Mononuclear cell (primary cell): ENCODE results near the gene CTSZ. TPM values are rescaled to one million over a fixed set of nuclear protein-coding genes. Genes with fewer than 3 reads are reported as not detected.
A peak's percentile ranks its signal among the peaks of the same experiment; 100 is the strongest.

Experiments
- H3K27me3 ChIP-seq: 2 replicates; pipeline ENCODE4 v1.6.0; 2011; ENCODE audit warnings: low read length, control low read depth; ENCODE audit not compliant: insufficient read depth
- H3K4me1 ChIP-seq: 2 replicates; pipeline ENCODE4 v1.5.1; 2011; ENCODE audit warnings: mild to moderate bottlenecking, low read length, control low read depth; ENCODE audit not compliant: insufficient read depth
- H3K4me3 ChIP-seq: 2 replicates; pipeline ENCODE4 v1.5.1; 2011; ENCODE audit warnings: mild to moderate bottlenecking, low read length, moderate library complexity
- H3K9me3 ChIP-seq: 2 replicates; pipeline ENCODE4 v1.5.1; 2011; ENCODE audit warnings: low read depth, mild to moderate bottlenecking, control low read depth, low read length
- total RNA-seq: library from RNA; depleted of rRNA; stranded (reverse); fragments of >200 nt; gene quantifications from one replicate; pipeline ENCODE4 v1.2.3, GENCODE V29; 2012

The CTSZ gene
- total RNA-seq, 1 donor = 184 TPM

DNA sequence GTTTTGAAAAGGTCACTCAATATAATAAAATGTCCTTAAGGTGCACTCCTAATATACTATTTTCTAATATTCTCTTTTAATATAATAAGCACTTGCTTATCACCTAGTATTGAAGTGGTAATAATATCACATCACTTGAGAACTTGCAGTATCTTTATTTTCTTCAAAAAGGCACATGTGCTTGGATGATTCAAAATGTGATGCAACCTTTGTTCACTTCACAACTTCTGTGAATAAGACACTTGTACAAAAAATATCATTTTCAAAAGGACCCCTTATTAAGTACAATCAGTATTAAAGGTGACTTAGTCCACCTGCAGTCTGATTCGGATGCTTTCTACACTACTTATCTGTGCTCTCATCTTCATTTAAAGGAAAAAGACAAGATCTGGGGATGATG is 32.2 kb upstream of the CTSZ start:
- Histone ChIP-seq H3K9me3 (no peaks in the 10 kb centered on the region), H3K4me1 (peaks cover 39% of the 10 kb centered on the region), H3K4me3 (no peak overlapping the region), H3K27me3 (no peaks in the 10 kb centered on the region)

DNA sequence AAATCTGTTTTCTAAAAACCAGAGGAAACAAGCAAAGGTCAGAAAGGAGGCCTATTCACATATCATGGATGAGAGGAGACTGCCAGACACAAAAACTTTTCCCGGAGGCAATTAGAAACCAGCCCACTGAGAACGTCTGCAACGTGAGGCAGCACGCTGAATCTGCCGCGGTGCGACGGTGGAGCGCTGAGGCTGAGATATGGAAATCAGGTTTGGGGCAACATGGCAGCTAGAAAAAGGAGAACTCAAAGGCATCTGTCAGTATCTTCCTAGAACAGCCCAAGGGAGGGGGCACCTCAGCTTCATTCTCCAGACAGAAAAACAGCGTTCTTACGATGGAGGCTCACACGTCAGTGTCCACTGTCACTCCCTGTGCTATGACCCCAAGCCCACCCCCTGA is 30.3 kb upstream of the CTSZ start:
- no peaks in the 10 kb centered on the region for H3K9me3 ChIP-seq
- H3K4me1 ChIP-seq = peaks cover 32% of the 10 kb centered on the region
- no peak overlapping the region for H3K4me3 ChIP-seq
- H3K27me3 ChIP-seq = no peaks in the 10 kb centered on the region

DNA sequence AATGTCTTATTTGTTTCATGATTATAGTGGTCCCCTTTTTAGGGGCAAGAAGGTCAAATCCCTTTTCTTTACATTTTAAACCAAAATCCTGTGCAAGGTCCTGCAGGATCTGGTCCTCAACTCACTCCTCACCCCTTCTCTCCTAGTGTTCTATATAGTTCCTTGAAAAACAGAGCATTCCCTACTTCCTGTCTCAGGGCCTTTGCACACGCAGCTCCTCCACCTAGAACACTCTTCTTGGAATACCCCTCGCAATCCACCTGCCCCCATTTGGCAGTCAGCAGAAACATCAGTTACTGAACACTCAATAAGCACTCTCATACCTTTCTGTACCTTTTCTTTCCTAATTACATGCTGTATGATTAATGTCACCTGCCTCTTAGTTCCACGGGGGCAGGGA is 28.3 kb upstream of the CTSZ start:
- H3K4me3 ChIP-seq = no peak overlapping the region
- peaks cover 26% of the 10 kb centered on the region for H3K4me1 ChIP-seq
- H3K9me3 ChIP-seq = no peaks in the 10 kb centered on the region
- no peaks in the 10 kb centered on the region for H3K27me3 ChIP-seq

DNA sequence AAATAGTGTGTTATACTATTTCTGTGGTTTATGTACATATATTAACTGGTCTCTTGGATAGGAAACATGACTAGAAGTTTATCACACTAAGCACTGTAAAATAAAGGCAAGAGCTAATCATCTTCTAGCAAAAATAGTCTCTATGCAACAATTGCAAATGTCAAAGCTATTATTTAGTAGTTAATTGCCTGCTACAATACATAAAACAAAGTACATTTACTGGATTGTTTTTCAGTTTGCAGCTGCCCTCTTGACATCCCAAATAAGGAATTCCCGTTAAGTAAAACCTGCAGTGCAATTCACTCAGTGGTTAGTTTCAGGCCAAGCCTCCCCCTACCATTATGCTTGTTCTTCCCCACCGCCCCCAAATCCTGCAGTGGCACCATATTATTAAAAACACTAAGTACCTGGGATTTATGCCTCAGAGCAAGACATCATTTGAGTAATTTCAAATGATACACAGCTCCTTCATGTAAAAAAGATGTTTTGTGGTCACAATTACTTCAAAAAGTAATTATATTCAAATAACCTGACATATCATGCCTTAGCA is 26.6 kb upstream of the CTSZ start:
- Histone ChIP-seq H3K4me1 (peaks cover 28% of the 10 kb centered on the region), H3K9me3 (no peaks in the 10 kb centered on the region), H3K27me3 (no peaks in the 10 kb centered on the region), H3K4me3 (no peak overlapping the region)

DNA sequence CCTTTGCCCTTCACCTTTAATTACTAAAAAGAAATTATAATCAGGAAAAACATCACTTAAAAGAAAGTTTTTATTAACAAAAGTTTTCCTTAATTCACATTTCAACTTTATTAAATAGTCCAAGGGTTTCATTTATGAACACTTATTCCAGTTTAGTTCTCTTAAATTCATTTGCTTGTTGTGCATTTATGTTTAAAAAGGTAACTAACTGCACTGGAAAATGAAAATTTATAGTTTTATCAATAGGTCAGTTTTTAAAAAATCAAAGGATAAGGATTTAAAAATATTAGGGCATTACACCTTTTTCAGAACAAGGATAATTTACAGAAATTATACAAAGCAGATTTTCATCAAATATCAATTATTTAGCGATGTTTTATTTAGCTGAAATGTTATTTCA is 26.0 kb upstream of the CTSZ start:
- H3K4me1 ChIP-seq = peaks cover 31% of the 10 kb centered on the region
- H3K4me3 ChIP-seq = peak overlapping the region; percentile 65
- no peaks in the 10 kb centered on the region for H3K27me3 ChIP-seq
- H3K9me3 ChIP-seq = no peaks in the 10 kb centered on the region

DNA sequence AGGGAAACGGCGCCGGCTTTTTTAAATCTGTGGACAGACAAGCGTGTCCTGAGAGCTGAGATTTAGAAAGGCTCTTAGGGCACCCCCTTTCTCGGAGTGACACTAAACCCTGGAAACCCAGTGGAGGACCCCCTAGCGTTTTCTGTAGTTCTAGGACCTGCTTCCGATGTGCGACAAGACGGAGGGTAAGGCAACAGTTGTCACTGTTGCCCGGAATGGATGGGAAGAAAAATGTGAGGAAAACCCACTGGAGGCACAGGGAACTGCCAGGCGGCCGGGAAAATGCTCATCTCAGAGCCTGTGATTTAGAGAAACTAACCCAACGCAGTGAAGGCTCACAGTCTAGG is 25.6 kb upstream of the CTSZ start:
- Histone ChIP-seq H3K27me3 (no peaks in the 10 kb centered on the region), H3K9me3 (no peaks in the 10 kb centered on the region), H3K4me3 (peak overlapping the region; percentile 65), H3K4me1 (peaks cover 31% of the 10 kb centered on the region)

DNA sequence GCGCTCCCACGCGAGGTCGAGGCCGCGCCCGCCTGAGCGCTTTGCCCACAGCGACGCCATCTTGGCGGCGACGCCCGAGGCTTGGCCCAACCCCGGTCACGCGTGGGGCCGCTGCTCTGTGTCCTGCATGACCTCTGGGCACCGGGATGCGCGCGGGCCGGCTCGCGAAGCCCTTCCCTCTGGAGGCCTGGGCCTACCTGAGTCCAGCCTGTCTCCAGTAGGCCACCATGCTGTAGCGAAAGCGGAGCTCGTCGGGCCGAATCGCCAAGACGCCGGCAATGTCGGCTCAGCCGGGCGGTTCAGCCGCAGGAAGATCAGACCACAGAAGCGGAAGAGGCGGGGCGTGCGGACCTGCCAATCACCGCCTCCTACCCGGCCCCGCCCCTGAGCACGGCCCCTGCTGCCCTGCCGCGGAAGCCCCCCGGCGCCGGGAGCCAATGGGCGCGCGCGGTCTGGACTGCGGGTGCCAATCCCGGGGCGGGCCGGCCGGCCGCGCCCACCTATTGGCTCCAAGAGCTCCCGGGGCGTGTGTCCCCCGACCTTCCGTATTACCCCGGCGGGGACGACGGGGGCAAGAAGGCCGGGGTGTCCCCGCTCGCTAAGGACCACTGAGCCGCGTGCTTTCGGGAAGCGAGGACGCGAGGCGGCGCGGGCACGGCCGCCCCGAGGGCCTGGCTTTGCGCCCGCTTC is 25.1 kb upstream of the CTSZ start, which contains the start of gene ATP5F1E:
Gene ATP5F1E, minus strand, starts transcription at position 313 of the 690 bp plus-strand sequence. Its CDS starts 84 bp downstream, at position 229.
- Histone ChIP-seq H3K9me3 (no peaks in the 10 kb centered on the region), H3K4me1 (peaks cover 31% of the 10 kb centered on the region), H3K4me3 (peak within 1 kb of the TSS; percentile 65), H3K27me3 (no peaks in the 10 kb centered on the region)

DNA sequence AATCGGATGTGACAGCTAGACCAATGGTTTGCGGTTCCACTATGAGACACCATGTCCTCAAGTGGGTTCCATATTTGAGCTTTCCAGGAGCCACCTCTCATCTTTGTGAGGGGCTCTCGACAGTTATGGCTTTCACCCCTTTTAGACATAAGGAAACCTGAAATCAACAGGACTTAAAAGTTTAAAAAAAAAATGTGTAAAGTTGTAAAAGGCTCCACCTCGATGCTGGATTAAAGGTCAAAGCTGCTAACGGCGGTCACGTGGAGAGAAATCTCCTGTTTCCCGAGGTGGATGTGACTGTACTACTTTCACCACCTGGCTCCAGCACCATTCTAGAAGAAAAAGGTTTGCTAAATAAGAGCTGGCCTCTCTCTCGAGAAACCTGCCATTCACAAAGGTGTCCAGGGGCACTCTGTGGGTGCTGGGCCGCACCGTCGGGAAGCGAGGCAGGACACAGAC is 24.5 kb upstream of the CTSZ start:
- Histone ChIP-seq H3K9me3 (no peaks in the 10 kb centered on the region), H3K4me1 (peaks cover 35% of the 10 kb centered on the region), H3K27me3 (no peaks in the 10 kb centered on the region), H3K4me3 (peak overlapping the region; percentile 65)

DNA sequence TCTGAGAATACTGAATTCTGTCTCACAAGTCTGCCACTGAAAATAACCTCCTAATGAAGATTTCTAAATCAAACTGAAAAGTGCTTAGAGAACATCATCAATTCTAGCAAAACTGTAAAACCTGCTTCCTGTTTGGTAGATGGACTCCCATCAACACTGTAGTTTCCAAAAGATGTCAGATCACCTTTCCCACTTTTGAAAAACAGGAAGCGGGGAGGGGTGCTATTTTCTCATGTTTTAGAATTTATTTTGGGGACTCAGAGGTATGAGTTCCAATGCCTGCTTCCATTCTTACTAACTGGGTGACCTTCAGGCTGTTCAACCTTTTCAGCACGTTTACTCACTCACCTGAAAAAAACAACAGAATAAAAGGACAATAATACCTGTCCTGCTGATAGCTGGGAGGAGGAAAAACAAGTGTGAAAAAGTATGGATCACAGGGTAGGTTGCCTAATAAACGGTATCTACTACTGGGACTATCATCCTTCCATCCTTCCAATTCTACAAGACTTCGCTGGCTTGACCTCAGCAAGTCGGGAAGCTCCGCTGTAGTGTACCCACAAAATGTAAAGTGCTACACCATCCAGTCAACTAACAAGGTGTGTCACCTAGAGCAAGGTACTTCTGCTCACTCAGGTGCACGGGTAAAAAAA is 24.0 kb upstream of the CTSZ start:
- Histone ChIP-seq H3K27me3 (no peaks in the 10 kb centered on the region), H3K9me3 (no peaks in the 10 kb centered on the region), H3K4me1 (peaks cover 35% of the 10 kb centered on the region), H3K4me3 (peak overlapping the region; percentile 65)

DNA sequence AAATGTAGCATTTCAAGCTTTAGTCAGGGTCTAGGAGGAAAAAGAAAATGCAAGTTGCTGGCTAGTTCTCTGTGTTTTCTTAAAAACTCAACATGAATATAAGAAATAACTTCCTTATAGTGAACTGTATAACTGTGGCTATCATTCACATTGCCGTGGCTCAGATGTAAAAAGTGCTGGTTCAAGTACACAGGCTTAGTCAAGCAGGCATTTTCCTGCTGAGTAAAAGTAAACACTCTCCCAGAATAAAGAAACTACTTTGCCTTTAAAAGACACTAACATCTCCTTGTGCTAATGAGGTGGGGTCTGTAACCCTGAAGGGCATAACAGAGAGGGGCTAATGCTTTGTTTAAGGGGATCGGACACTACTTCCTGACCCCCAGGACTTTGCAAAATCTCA is 21.8 kb upstream of the CTSZ start:
- Histone ChIP-seq H3K4me1 (peaks cover 35% of the 10 kb centered on the region), H3K27me3 (no peaks in the 10 kb centered on the region), H3K4me3 (no peak overlapping the region)

DNA sequence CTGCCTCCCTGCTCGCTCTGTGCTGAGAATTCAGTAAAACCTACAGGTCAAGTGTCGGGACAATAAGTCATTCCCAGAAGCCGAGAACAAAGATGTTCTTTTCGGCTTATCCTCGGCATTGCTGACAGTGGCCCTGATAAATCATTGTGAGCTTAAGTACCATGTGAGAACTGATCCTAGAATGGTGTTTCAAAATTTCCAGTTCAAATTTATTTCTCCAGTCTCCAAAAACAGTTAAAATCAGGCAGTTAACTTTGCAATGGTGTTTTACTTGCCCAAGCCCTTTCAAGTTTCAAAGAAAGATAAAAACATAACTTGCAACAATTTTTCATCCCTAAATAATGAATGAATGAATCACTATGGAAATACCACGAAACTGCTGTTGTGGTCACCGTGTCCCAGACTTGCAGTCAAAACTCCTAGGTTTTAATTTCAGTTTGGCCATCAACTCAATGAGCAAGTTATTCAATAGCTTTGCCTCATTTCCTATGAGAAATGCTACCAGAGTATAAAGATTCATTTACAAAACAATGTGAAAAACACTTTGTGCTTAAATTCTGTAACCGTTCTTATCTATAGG is 20.8 kb upstream of the CTSZ start:
- no peaks in the 10 kb centered on the region for H3K9me3 ChIP-seq
- H3K4me1 ChIP-seq = peaks cover 34% of the 10 kb centered on the region
- no peak overlapping the region for H3K4me3 ChIP-seq
- H3K27me3 ChIP-seq = no peaks in the 10 kb centered on the region

More for the DNA sequence above, 21.8 kb upstream of the CTSZ start:
- no peaks in the 10 kb centered on the region for H3K9me3 ChIP-seq

DNA sequence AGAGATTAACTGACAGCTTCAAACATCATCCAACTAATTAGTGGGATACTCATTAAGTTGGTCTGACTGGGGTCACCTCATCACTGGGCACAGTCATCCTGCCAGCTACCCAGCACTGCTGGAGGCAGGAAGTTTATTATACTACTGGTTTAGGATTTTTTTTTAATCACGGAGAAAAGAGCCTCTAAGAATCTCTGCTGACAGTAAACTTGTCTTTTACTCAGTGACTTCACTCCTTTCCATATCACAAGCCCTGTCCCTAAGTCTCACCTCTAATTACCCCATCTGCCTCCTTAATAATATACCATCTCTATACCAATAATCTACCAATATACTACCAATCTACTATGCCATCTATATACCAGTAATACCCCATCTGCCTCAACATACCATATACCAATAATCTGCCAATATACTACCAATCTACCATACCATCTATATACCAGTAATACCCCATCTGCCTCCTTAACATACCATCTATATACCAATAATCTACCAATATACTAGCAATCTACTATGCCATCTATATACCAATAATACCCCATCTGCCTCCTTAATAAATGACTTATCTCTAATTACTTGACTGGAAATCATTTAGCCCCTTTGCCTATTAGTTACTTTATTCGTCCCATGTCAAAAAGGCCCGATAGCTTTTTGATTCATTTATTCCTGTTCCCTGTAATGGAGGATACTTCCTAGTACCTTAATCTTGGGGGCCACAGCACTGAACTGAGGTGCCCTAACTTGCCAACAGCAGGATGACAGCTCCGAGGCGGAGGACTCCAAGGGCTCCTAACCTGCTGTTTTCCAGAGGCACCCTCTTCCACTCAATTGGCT is 20.1 kb upstream of the CTSZ start:
- H3K4me1 ChIP-seq = peaks cover 30% of the 10 kb centered on the region
- no peak overlapping the region for H3K4me3 ChIP-seq
- H3K9me3 ChIP-seq = no peaks in the 10 kb centered on the region
- H3K27me3 ChIP-seq = no peaks in the 10 kb centered on the region

DNA sequence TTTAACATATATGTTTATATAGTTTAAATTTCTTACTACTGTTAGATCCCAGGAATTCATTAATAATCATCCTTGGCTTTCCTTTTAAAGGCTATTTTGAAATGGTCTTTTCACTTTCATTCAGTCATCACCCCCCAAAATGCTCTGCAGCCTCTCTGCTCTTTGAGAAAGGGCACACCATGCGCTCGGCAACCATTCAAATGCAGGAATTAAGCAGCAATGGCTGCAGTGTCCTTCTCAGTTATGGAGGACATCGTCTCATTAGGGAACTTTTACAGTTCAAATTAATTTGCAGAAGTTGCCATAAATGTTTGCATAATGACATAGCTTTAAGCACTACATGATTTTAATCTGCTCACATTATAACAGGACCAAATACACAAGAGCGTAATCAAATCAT is 18.5 kb upstream of the CTSZ start:
- no peaks in the 10 kb centered on the region for H3K9me3 ChIP-seq
- H3K27me3 ChIP-seq = no peaks in the 10 kb centered on the region
- H3K4me3 ChIP-seq = no peak overlapping the region
- peaks cover 19% of the 10 kb centered on the region for H3K4me1 ChIP-seq

DNA sequence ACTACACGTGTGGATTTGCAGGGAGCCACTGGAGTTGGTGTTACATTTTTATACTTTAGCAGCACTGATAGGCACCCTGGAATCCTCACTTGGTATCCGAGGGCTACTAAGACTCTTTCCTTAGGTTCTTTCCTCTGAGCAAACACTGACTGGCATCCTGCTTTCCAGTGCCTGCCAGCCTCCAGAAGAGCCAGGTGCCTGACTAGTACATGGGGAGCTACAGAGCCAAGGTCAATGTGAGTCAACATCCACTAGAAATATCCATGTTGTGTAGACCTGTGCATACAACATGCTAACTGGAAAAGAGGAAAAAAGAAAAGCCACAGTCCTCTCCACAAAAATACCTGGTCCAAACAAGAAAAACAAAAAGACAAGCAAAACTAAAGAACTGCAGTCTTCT is 18.0 kb upstream of the CTSZ start:
- Histone ChIP-seq H3K27me3 (no peaks in the 10 kb centered on the region), H3K9me3 (no peaks in the 10 kb centered on the region), H3K4me1 (peaks cover 19% of the 10 kb centered on the region), H3K4me3 (no peak overlapping the region)

DNA sequence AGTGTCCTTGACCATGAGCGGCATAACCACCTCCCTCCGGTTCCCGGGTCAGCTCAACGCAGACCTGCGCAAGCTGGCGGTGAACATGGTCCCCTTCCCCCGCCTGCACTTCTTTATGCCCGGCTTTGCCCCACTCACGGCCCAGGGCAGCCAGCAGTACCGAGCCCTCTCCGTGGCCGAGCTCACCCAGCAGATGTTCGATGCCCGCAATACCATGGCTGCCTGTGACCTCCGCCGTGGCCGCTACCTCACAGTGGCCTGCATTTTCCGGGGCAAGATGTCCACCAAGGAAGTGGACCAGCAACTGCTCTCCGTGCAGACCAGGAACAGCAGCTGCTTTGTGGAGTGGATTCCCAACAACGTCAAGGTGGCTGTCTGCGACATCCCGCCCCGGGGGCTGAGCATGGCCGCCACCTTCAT is 17.1 kb upstream of the CTSZ start:
- Histone ChIP-seq H3K4me1 (peaks cover 12% of the 10 kb centered on the region), H3K27me3 (no peaks in the 10 kb centered on the region), H3K9me3 (no peaks in the 10 kb centered on the region), H3K4me3 (no peak overlapping the region)
